ENCODE measurements around the gene CPVL.

- TF ChIP-seq GATA1 (IDR thresholded peaks at IDR 0.05; ENCODE audit: low read depth, low read length) (no peak), POLR2A (IDR thresholded peaks at IDR 0.05; ENCODE audit: low read length) (no peak)
Observed at GRCh38 chr7:29013082-29013695, 133.1 kb downstream of the CPVL start.

Measured in erythroblast (primary cell).